Measurements from ENCODE around the gene KCTD4.

GRCh38 chr13:45196622-45197021 lies 4.2 kb downstream of the KCTD4 start:
- TF ChIP-seq CTCF (IDR thresholded peaks at IDR 0.05) (no peak), POLR2A (IDR thresholded peaks at IDR 0.05) (no peak), EP300 (IDR thresholded peaks at IDR 0.05) (no peak)
